Anterior cingulate cortex (tissue), 58 donors: ENCODE data around the gene ASB11.

Experiments
- DNase-seq, 58 donors: peaks; one replicate each; lab custom pipeline; 2025; lab: John Stamatoyannopoulos, UW

ASB11 gene

DNA sequence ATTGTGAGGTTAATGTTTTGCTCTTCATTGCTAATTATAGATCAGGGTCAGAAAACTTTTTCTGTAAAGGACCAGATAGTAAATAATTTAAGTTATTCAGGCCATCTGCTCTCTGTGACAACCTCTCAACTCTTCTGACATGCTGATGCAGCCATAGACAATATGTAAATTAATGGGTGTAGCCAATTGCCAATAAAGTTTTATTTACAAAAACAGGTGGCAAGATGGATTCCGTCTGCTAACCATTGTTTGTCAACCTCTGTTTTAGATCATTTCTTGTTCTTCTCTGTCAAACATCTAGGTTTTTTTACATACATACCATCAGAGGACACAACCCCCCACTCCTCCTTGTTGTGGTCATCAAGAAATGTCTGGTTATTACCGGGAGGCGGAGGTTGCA lies 79.3 kb downstream of the ASB11 start:
- DNase-seq, result no peak

DNA sequence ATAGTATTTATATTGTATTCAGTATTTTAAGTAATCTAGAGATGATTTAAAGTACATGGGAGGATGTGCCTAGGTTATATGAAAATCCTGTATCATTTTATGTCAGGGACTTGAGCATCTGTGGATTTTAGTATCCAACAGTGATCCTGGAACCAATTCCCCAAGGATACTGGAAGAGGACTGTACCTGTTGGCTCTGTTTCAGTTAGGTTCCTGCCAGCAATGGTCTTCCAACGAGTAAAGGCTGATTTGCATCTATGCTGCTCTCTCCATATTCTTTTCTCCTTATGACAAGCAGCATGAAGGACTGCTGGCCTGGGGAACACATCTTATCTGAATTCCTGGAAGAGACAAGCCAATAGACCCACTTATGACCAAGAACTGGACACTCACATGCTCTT lies 80.4 kb downstream of the ASB11 start:
- no peak for DNase-seq

DNA sequence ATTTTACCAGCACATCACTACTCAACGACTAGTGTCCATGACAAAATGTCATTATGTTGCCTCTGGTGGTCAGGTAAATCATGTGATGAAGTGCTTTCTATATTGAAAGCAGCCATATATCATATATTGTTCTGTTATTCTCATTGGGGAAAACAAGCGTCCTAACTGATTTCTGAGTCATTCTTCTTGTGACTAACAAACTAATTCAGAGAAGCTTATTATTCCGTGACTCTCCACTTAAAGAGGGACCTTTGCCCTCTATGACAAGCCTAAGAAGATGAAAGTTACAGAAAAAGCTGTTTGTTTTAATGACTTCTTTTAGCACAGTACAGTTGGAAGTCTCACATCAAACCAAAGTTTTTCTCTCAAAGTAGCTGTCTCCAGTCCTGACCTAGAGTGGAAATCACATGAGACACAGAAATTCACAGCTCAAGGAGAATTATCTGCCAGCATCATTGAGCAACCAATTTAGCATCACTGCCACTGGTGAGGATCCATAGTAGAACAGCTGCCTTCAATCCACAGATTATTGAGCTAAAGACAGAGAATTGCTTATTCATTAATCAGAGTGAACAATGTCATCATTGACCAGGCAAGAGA lies 81.9 kb downstream of the ASB11 start:
- no peak for DNase-seq
